ENCODE measurements around the gene TMX1.

The TMX1 gene

GRCh38 chr14:51244591-51244990 is 4.5 kb downstream of the TMX1 start:
- no peak for ATAC-seq

DNA sequence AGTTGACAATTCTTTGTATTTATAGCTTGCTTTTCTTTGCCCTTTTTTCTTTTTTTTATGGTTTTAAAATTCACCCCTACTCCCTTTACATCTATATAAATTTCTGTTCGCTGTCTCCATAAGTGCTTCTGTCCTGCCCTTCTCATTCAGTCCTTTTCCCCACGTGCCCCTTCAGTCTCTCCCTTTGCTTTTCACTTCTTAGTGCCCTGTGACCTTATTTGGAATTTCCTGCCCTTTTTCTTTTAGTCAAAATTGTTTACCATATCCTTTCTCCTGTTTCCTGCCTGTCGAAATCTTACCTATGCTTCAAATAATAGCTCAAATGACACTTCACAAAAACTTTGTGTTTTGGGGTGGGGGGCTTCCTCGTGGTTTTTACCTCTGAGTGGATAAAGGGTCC is 6.0 kb downstream of the TMX1 start:
- ATAC-seq, result no peak

GRCh38 chr14:51248016-51248987 is 8.3 kb downstream of the TMX1 start:
- ATAC-seq, result no peak

DNA sequence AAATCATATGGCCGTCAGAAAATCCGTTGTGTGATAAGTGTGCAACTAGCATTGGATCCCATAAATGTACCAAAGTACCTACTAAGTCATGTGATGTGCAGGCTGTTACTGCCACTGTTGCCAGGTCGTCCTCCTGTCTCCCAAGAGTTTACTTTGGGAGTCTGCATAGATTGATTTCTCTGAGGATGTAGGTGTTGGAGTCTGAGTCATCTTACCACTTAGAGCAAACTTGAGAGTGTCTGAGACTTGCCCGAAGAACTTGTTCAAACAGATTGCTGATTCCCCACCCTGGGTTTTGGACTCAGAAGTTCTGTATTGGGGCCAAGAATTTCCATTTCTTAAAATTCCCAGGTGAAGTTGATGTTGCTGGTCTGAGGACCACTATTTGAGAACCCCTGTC is 11.4 kb downstream of the TMX1 start:
- no peak for ATAC-seq

GRCh38 chr14:51253880-51254279 is 13.8 kb downstream of the TMX1 start:
- no peak for ATAC-seq

- ATAC-seq, result no peak
Measured at GRCh38 chr14:51258280-51258679, 18.2 kb downstream of the TMX1 start.

GRCh38 chr14:51258788-51259187 is 18.7 kb downstream of the TMX1 start:
- no peak for ATAC-seq

- ATAC-seq, result peak; percentile 35 to 74
Measured at GRCh38 chr14:51260225-51260624, 20.2 kb downstream of the TMX1 start.

DNA sequence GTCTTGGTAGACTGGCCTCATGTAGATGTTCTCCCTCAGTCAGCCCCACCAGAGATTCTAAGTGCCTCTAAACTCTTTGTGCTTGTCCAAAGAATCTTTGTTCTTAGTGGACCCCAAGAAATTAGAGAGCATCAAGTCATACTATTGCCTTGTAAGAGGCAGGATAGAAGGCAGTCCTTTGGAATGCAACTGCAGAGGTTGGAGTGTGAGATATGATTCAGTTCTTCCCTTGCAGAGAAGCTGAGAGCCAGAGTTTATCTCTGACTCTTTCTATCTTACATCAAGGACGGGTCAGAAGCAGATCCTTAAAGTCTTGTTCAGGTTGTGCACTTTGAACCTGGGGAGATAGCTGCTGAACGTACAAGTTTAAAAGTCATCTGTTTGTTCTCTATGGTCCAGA is 21.1 kb downstream of the TMX1 start:
- no peak for ATAC-seq

GRCh38 chr14:51262868-51263267 is 22.8 kb downstream of the TMX1 start:
- ATAC-seq, result no peak

DNA sequence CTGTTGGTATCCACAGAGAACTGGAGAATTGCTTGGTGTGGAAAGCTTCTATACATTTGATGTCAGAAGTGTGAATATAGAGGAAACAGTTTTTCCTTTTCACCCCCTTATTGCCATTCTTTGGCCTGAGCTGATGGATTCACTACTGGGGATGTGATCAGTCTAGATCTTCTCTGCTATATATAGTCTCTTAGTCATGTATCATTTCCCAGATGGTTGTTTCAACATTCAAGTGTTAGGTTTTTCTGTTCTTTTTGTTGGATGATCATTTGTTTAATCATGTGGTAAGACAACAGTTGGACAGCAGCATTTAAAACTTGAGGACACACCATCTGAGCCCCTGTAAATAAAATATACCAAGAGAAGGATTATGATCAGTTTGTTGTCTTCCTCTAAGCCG is 29.6 kb downstream of the TMX1 start:
- ATAC-seq, result no peak

GRCh38 chr14:51276605-51277004 is 36.6 kb downstream of the TMX1 start:
- no peak for ATAC-seq

DNA sequence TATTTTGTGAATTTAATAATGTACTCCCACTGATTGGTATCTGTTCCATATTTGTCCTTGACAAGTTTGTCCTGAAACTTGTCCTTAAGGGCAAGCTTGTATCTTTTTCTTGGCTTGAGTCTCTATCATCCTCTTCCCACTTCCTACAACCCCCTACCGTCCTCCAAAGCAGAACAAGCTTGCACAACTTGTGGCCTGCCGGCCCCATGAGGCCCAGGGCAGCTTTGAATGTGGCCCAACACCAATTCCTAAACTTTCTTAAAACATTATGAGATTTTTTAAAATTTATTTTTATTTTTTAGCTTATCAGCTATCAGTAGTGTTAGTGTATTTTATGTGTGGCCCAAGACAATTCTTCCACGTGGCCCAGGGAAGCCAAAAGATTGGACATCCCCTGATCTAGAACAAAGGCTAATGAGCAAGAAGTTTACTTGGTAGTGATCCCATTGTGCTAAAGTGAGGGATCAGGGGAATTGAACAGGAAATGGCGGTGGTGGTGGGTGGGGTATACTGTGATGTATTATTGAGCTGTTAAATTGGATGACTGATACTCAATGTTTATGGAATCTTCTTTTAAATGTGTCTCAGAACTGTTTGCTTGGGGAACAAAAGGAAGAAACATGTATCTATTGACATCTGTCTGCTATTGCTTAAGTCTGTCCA is 37.8 kb downstream of the TMX1 start:
- ATAC-seq, result no peak

- no peak for ATAC-seq
Measured at GRCh38 chr14:51282517-51282916, 42.5 kb downstream of the TMX1 start.

- no peak for ATAC-seq
Measured at GRCh38 chr14:51283402-51284085, 43.5 kb downstream of the TMX1 start.

- no peak for ATAC-seq
Measured at GRCh38 chr14:51284241-51284640, 44.2 kb downstream of the TMX1 start.

- ATAC-seq, result no peak
Measured at GRCh38 chr14:51285120-51285519, 45.1 kb downstream of the TMX1 start.

GRCh38 chr14:51289169-51289568 is 49.1 kb downstream of the TMX1 start:
- ATAC-seq, result peak; percentile 48 to 66

DNA sequence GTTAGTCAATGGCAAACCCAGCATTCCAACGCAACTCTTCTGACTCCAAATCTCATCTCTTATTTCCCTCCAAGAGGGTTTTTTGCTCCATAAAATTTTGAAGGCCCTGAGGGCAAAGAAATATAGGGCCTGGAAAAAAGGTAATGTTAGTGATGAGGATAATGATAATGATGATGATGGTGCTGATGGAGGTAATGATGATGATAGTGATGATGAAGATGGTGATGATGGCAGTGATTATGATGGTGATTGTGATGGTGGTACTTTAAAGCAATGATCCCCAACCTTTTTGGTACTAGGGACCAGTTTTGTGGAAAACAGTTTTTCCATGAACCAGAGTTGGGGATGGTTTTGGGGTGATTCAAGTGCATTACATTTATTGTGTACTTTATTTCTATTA is 50.1 kb downstream of the TMX1 start:
- ATAC-seq, result no peak

GRCh38 chr14:51291016-51291415 is 51.0 kb downstream of the TMX1 start:
- no peak for ATAC-seq

DNA sequence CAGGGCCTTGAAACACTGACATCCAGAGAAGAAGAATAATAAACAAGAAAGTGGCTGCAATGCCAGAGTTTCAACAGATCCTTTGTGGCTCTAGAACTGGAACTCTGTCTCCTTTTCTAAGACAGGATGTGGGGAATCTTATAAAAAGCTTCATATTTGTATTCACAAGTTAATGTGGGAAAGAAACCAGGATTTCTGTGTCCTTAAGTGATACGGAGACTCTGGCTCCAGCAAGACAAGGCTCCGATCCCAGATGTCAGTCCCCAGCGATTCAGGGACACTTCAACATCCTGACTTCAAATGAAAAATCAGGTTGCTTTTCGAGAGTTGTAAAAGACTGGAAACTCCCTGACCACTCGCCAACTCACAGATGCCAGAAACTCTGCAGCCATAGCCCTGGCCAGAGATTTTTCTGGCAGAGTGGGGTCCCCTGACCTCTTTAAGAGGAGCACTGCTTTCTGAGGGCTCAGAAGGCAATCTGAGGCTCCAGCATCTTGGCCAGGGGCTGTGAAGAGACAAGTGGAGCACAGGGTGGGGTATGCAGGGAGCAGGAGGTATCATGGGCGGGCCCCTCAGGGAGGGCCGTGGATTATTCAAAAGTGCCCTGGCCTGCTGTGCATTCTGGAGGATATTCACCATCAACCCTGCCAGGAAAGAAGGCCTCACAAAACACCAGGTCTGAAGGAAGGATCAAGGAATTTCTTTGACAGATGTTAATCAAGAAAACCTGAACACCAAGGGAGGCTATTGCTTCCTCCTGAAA is 53.3 kb downstream of the TMX1 start:
- ATAC-seq, result no peak

GRCh38 chr14:51293912-51294389 is 53.9 kb downstream of the TMX1 start:
- ATAC-seq, result no peak

All from activated CD4-positive, CD25-positive, alpha-beta regulatory T cell treated with anti-CD3 and anti-CD28 coated beads, Interleukin-2, amount 50 U/mL, for 24 hours (primary cell).